GM18502 (cell line): ENCODE data around the gene COX4I2.
"Not testable (repeated sequence)": the region's sequence is repeated elsewhere in the genome, so short reads cannot be mapped to it uniquely, and the experiment has no call there.

ENCODE experiments used
- ATAC-seq: cut with Tn5 transposase; IDR thresholded peaks from one replicate; pipeline ENCODE4 v1.9.1; 2021; ENCODE audit warnings: mild to moderate bottlenecking; ENCODE audit not compliant: unreplicated experiment, poor library complexity

The COX4I2 gene

GRCh38 chr20:31644701-31645100, 7.0 kb downstream of the COX4I2 start:
- ATAC-seq = no peak

DNA sequence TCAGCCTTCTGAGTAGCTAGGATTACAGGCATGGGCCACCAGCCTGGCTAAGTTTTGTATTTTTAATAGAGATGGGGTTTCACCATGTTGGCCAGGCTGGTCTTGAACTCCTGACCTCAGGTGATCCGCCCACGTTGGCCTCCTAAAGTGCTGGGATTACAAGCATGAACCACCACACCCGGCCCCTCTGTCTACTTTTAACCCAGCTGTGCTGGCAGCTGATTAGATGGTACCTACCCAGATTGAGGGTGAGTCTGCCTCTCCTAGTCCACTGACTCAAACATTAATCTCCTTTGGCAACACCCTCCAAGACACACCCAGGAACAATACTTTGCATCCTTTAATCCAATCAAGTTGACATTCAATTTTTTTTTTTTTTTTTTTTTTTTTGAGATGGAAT, 10.4 kb downstream of the COX4I2 start:
- ATAC-seq = not testable (repeated sequence)

- ATAC-seq = no peak
Measured at GRCh38 chr20:31652917-31653396, 15.2 kb downstream of the COX4I2 start.

DNA sequence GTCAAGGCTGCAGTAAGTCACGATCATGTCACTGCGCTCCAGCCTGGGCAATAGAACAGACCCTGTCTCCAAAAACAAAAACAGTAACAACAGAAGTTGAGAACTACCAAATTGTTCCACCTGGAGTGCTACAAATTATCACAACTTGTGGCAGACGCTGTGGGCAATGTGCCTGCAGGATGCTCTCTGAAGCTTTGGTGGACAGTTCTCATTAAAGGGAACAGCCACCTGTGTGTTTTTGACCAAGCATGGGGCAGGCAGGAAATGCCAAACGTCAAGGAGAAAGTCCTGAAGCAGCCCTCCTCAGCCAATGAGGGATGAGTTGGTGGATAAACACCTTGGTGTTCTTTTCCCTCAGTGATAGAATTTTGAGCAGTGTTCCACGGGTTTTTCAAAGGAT, 15.8 kb downstream of the COX4I2 start:
- ATAC-seq = no peak

DNA sequence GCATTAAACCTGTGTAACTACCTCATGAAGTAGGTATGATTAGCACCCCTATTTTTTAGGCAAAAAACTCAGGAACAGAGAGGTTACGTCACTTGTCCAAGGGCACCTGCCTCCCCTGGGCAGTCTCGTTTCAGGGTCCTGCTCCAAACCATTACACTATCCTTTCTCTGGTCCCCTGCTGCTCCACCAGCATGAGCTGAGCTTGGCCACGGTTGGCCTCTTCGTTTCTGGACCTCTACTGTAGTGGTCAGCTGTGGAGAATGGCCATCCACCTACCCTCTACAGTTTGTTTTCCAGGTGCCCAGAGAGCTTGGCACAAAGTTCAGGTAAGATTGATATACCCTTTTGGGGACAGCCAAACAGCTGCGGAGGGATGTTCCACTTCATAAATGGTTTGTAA, 16.8 kb downstream of the COX4I2 start:
- ATAC-seq = no peak

DNA sequence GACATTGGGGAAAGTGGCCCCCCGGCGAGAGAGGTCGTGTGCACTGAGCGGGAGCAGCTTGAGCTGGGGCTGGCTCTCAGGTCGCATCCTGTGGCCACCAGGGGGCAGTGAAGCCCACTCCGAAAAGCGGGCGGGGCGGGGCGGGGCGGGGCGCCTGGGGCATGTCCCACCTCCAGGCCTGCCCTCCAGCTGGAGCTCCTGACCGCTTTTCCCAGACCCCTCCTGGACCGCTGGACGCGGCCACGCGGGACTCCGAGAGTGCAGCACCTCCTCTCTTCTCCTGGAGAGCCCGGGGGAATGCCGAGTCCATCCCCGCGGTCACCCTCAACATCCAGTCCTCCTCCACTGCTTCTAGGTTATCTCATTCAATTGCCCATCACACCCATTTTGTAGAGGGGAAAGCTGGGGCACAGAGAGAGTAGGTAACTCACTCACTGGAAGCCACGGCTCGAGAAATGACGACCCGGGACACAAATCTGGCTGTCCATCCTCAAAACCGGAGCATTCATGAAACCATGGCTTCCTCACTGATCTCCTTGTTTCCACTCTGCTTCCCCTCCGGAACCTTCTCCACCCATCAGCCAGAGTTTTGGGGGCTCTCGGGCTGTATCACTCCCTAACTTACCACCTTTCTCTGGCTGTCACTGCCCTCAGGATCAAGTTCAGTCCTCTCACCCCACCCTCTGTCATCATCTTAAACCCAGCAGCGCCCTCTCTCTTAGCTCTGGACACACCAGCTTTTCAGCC, 24.1 kb downstream of the COX4I2 start:
- peak; percentile 81 for ATAC-seq

DNA sequence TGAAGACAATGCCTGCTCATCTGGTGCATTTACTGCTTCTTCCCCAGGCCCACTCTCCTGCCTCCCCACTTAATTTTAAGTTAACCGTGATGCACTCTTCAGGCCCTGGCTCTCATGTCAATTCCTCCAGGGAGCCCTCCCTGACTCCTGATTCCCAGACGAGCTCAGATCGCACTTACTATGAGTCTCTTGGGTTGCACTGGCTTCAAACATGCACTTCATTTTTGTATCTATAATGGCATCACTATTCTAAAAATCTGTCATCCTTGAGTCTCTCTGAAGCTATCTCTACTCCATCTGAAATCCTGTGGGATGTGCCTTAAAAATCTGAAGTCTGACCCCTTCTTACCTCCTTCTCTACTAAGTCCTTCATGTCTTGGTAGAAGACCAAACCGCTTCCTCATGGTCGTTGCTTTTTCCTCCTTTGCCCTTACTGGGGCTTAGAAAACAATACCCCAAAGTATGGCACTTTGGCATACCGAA, 24.7 kb downstream of the COX4I2 start:
- no peak for ATAC-seq

GRCh38 chr20:31663524-31663837, 25.8 kb downstream of the COX4I2 start:
- no peak for ATAC-seq

DNA sequence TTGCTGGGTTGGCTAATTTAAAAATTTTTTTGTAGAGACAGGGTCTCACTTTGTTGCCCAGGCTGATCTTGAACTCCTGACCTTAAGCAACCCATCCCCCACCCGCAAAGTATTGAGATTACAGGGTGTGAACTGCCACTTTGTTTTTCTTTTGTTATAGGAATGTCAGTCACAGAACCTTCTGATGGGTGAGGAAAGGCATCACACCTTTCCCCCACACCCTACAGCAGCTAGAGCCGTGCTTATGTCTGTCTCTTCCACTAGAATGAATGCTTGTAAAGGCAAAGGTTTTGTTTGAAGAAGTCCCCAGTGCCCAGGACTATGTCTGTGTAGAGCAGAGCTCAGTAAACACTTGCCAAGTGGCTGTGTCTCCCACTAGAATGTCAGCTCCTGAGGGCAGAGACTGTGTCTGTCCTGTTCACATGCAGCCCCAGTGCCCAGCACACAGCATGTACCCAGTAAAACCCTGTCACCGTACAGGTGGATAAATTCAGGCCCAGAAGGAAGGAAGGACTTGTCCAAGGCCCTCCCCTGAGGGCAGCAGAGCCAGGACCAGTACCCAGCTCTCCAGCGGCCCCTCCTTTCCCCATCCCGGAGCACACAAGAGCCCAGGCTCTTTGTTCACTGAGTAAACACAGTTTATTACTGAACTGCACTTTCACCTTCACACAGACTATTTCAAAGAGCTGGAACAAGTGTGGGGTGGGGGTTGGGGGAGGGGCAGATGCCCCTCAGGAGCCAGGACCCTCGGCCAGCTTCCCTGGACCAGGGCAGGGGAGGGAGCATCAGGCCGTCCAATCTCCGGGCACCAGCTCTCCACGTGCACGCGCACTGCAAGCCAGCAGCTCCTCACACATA, 26.4 kb downstream of the COX4I2 start:
- ATAC-seq = no peak

- ATAC-seq = no peak
Measured at GRCh38 chr20:31664696-31665354, 27.1 kb downstream of the COX4I2 start.

DNA sequence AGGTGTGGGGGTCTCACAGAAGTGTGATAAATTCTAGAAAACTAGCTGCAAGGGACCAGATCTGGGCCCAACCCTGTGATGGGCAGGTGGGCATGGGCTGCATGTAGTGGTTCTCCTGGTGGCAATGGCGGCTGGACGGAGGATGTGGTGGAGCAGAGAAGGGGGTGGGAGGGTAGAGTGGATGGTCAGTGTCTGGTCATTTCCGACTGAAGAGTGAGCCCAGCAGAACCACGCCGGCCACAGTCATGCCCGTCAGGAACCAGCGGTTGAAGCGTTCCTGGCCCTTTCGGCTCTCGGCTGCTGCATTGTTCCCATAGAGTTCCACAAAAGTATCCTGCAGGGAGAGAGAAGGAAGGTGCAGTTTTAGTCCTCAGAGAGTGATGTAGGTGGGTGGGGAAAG, 28.0 kb downstream of the COX4I2 start:
- no peak for ATAC-seq

DNA sequence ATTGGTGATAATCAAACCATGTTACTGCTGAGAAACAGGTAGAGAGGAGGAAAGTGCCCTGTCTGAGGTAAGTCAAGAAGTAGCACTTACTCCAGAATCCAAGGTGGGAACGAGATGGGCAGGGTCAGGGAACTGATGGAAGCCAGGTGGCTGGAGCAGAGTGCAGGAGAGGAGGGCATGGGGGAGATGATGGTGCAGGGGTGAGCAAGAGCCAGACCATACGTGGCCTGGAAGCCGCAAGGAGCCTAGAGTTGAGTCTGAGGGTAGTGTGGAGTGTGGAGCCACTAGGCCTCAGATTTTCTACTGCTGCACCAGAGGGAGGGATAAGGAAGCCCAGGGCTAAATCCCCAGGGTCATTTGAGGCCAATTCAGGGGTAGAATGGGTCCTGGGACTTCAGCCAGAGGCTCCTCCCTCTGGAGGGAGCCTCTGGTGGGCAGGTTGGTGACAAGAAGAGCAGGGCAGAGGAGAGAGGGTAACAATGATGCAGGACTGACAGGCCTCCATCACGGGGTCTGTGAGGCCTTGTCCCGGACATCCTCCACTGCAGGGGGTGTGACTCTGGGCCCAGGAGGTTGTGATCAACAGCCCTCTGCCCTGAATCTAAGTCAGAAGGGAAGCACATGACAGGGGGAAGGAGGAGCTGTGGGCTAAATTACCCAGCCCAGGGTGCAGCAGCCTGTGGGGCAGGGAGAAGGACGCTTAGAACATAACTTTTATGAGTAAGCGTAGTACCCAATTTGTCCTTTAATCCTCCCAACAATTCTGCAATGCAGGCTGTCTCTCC, 28.7 kb downstream of the COX4I2 start:
- no peak for ATAC-seq

DNA sequence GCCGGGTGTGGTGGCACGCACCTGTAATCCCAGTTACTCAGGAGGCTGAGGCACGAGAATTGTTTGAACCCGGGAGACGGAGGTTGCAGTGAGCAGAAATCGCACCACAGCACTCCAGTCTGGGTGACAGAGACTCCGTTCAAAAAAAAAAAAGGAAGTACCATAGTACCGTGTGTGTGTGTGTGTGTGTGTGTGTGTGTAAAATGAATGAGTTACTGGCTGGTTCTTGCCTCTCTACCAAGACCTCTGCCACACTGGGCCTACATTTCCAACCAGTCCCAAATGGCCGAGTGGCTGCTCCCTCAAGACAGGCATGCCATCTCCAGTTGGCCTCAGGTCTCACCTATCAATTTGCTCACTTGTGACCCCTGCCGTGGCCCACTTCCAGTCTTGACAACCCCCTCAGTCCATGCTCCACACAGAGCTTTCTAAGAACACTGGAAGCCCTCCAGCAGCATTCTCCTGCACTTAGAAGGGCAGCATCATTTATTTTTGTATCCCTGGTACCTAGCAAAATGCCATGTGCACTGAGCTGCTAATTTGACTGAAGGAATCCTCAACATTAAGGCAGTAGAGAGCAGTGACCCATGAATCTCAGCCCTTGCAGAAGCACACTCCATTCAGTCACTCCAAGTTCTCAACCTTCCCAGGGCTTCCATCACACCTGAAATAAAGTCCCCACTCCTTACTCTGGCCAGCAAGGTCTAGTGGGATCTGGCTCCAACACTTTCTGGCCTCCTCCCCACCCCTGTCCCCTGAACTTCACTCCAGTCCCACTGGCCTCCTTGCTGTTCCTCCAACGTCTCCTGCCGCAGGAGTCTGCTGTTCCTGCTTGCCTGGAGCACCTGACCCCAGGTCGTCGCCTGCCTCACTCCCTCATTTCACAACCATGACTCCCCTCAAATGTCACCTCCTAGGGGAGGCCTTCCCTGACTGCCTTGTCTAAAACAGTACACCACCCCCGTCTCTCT, 29.9 kb downstream of the COX4I2 start:
- ATAC-seq = no peak

DNA sequence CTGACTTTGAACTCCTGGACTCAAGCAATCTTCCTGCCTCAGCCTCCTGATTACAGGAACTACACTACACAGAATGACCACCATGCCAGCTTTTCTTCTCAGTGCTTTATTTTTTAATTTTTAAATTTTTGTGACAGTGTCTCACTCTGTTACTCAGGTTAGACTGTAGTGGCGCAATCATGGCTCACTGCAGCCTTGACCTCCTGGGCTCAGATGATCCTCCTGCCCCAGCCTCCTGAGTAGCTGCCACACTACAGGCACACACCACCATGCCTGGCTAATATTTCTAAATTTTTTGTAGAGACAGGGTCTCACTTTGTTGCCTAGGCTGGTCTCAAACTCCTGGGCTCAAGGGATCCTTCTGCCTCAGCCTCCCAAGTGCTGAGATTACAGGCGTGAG, 31.2 kb downstream of the COX4I2 start:
- ATAC-seq = not testable (repeated sequence)

DNA sequence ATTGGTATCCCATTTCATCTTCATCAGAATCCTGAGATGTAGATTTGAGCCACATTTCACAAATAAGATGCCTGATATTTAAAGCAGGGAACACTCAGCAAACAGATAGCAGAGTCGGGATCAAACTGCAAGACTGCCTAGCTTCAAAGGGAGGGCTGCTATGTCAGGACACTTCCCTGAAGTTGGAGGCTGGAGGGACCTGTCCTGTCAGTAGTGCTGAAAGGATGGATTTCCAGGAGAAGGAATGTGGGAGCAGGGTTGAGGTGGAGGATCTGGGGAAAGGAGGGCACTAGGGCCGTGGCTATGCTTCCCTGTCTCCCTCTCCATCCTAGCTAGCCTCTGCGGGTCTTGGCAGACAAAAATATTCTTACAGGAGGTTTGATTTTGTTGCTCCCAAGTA, 32.2 kb downstream of the COX4I2 start:
- no peak for ATAC-seq

DNA sequence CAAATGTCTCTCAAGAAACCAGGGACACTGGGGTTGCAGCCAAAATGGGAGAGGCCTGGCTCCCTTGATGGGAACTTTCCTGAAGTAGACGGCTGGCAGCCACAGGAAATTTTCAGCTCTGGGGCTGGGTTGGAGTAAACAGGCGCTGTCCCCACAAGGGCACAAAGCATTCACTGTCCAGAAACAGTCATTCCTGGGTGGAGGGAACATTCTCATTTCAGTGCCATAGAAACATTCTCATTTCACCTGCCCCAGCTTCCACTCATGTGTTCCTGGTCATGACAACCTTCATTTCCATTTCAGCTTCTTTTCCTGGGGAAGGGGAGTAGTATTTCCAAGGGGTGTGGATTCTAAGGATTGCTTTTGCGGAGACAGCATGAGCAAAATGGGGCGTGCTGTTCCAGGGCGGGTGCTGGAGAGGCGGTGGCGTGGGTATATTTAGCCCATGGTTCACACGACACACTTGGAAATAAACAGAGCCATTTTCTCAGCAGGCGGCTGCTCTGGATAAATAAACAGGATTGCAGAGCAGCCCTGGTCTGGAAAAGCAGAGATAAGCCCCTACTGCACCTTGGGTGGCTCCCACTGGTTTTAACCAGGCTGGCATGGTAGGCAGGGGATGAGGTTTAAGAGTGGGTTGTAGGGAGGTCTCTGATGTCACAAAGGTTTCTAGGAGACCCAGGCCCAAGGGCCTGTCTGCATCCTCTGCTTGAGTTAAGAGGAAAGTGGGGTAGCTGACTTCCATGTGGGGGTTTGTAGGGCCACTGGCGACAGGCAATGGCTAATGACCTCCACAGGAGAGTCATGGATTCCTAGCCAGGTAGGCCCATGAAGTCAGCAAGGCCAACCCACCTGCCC, 32.9 kb downstream of the COX4I2 start:
- ATAC-seq = no peak

GRCh38 chr20:31671324-31671723, 33.6 kb downstream of the COX4I2 start:
- no peak for ATAC-seq

- ATAC-seq = no peak
Measured at GRCh38 chr20:31673435-31673834, 35.7 kb downstream of the COX4I2 start.
